HCT116 (cell line): ENCODE data around the gene GPR146. TPM values are rescaled to one million over a fixed set of nuclear protein-coding genes. Genes with fewer than 3 reads are reported as not detected.

ENCODE experiments used
- ATAC-seq: fragments of 200-7000 bp; cut with Tn5 transposase; 2 replicates; pipeline ENCODE4 v1.9.1; 2020; ENCODE audit warnings: mild to moderate bottlenecking, moderate library complexity
- BruUV-seq: library from RNA; stranded (reverse); fragments of 400-500 nt; replicated peaks from 2 replicates; lab custom pipeline; 2021; lab: Mats Ljungman, UMichigan
- CTCF ChIA-PET: fragments of 300-600 bp; sonication (Branson Sonifier 250); formaldehyde crosslinking; loops from one replicate; lab custom pipeline; 2021; ENCODE audit warnings: antibody characterized with exemption; lab: Charles Lee
- POLR2A ChIA-PET: fragments of 300-600, 350-600 bp; sonication (Branson Sonifier 250); formaldehyde crosslinking; loops from one replicate; lab custom pipeline; 2021; ENCODE audit warnings: antibody characterized with exemption; lab: Charles Lee
- RAD21 ChIA-PET, 2 experiments: fragments of 300-600 bp; sonication (Branson Sonifier 250); formaldehyde crosslinking; loops; one replicate each; lab custom pipeline; 2023; ENCODE audit warnings: low total read pairs in 2 of 2; ENCODE audit not compliant: uncharacterized antibody in 2 of 2, unreplicated experiment in 2 of 2, low non-redundant PET in 1 of 2; lab: Charles Lee
- DNase-seq: peaks from one replicate; pipeline ENCODE4 v3.0.0-alpha.2; 2010; ENCODE audit warnings: low read depth, low spot score
- H2AFZ ChIP-seq: fragments of 200-600 bp; shearing (Covaris generic), sonication (generic); 2 replicates; pipeline ENCODE4 v1.6.1; 2017; ENCODE audit warnings: low read depth, mixed run types, mixed read lengths, antibody characterized with exemption, low read length; ENCODE audit not compliant: poor library complexity, severe bottlenecking
- H3K27ac ChIP-seq: 2 replicates; pipeline ENCODE4 v1.5.1; 2012; ENCODE audit warnings: low read depth, low read length
- H3K27me3 ChIP-seq: fragments of 200-600 bp; sonication (generic); 2 replicates; pipeline ENCODE4 v1.6.1; 2016; ENCODE audit warnings: mixed run types, low read length, mixed read lengths; ENCODE audit not compliant: insufficient read depth
- H3K36me3 ChIP-seq, 2 experiments: fragments of 200-500 bp in 1 of 2; fragments of 200-600 bp in 1 of 2; sonication (Bioruptor generic) in 1 of 2; sonication (generic) in 1 of 2; 2 replicates each; pipeline versions ENCODE4 v1.5.1 to v1.6.1; 2014 to 2016; ENCODE audit warnings: low read length in 2 of 2, inconsistent platforms in 1 of 2, mixed read lengths in 1 of 2, mixed run types in 1 of 2; ENCODE audit not compliant: insufficient read depth in 2 of 2, control insufficient read depth in 1 of 2
- H3K4me1 ChIP-seq, 2 experiments: fragments of 200-600 bp in 1 of 2; sonication (generic) in 1 of 2; 2 replicates each; pipeline versions ENCODE4 v1.5.1 to v1.6.1; 2012 to 2017; ENCODE audit warnings: low read length in 2 of 2, inconsistent platforms in 1 of 2, mild to moderate bottlenecking in 1 of 2, mixed read lengths in 1 of 2, mixed run types in 1 of 2, moderate library complexity in 1 of 2; ENCODE audit not compliant: insufficient read depth in 2 of 2, control insufficient read depth in 1 of 2
- H3K4me2 ChIP-seq: fragments of 200-600 bp; sonication (generic); 2 replicates; pipeline ENCODE4 v1.6.1; 2017; ENCODE audit warnings: mixed run types, low read length, mixed read lengths
- H3K4me3 ChIP-seq, 2 experiments: fragments of 200-600 bp in 1 of 2; sonication (generic) in 1 of 2; replicated peaks in 1 of 2; 2 replicates each; pipeline ENCODE4 v1.5.1; 2011 to 2016; ENCODE audit warnings: low read length in 2 of 2, control low read depth in 1 of 2, low read depth in 1 of 2, mild to moderate bottlenecking in 1 of 2, mixed read lengths in 1 of 2, mixed run types in 1 of 2
- H3K79me2 ChIP-seq: fragments of 200-600 bp; sonication (generic); 2 replicates; pipeline ENCODE4 v1.6.1; 2017; ENCODE audit warnings: mild to moderate bottlenecking, mixed run types, low read length, moderate library complexity, mixed read lengths; ENCODE audit not compliant: insufficient read depth
- H3K9ac ChIP-seq: fragments of 200-600 bp; sonication (generic); 2 replicates; pipeline ENCODE4 v1.6.1; 2016; ENCODE audit warnings: low read length, mixed read lengths
- H3K9me2 ChIP-seq: fragments of 200-600 bp; sonication (generic), shearing (Covaris generic); 2 replicates; pipeline ENCODE4 v1.6.1; 2017; ENCODE audit warnings: mixed run types, mild to moderate bottlenecking, moderate library complexity; ENCODE audit not compliant: insufficient read depth
- H3K9me3 ChIP-seq, 2 experiments: fragments of 200-500 bp in 1 of 2; fragments of 200-600 bp in 1 of 2; sonication (Bioruptor generic) in 1 of 2; sonication (generic) in 1 of 2; 2 replicates each; pipeline ENCODE4 v1.6.1; 2014 to 2017; ENCODE audit warnings: low read length in 2 of 2, mixed read lengths in 2 of 2, inconsistent platforms in 1 of 2, low read depth in 1 of 2, mild to moderate bottlenecking in 1 of 2, mixed run types in 1 of 2, moderate library complexity in 1 of 2; ENCODE audit not compliant: control insufficient read depth in 1 of 2, insufficient read depth in 1 of 2
- H4K20me1 ChIP-seq: fragments of 200-600 bp; sonication (generic), shearing (Covaris generic); 2 replicates; pipeline ENCODE4 v1.6.1; 2017; ENCODE audit warnings: mixed run types, mild to moderate bottlenecking, moderate library complexity; ENCODE audit not compliant: insufficient read depth
- ATF3 ChIP-seq: IDR thresholded peaks from 2 replicates; pipeline ENCODE4 v1.6.1; 2012
- CBX3 ChIP-seq: IDR thresholded peaks from 2 replicates; pipeline ENCODE4 v1.6.1; 2012; ENCODE audit warnings: low read depth
- CTCF ChIP-seq, 3 experiments: fragments of 200-600 bp in 1 of 3; sonication (generic) in 1 of 3; IDR thresholded peaks in 2 of 3; conservative IDR thresholded peaks in 1 of 3; 2 replicates each; pipeline ENCODE4 v1.5.1; 2012 to 2017; ENCODE audit warnings: low read depth in 2 of 3, low read length in 2 of 3, antibody characterized with exemption in 1 of 3, borderline replicate concordance in 1 of 3, control low read depth in 1 of 3, mild to moderate bottlenecking in 1 of 3, mixed read lengths in 1 of 3, mixed run types in 1 of 3, moderate library complexity in 1 of 3; ENCODE audit not compliant: insufficient read depth in 1 of 3
- ELF1 ChIP-seq: IDR thresholded peaks from 2 replicates; pipeline ENCODE4 v1.6.1; 2012; ENCODE audit warnings: low read depth, borderline replicate concordance
- EZH2 ChIP-seq: fragments of 200-600 bp; sonication (generic); IDR thresholded peaks from 2 replicates; pipeline ENCODE4 v1.6.1; 2017; ENCODE audit warnings: antibody characterized with exemption, mixed run types
- FOSL1 ChIP-seq: IDR thresholded peaks from 2 replicates; pipeline ENCODE4 v1.6.1; 2012; ENCODE audit warnings: low read depth
- POLR2A ChIP-seq: IDR thresholded peaks from 2 replicates; pipeline ENCODE4 v1.7.0; 2011; ENCODE audit warnings: borderline replicate concordance; ENCODE audit not compliant: insufficient read depth, insufficient read length; ENCODE audit errors: extremely low read depth
- POLR2AphosphoS5 ChIP-seq: IDR thresholded peaks from 2 replicates; pipeline ENCODE4 v1.6.1; 2011; ENCODE audit warnings: mild to moderate bottlenecking, low read depth, low read length, moderate library complexity
- REST ChIP-seq: IDR thresholded peaks from 2 replicates; pipeline ENCODE4 v1.6.1; 2012; ENCODE audit warnings: low read depth
- SIN3A ChIP-seq: IDR thresholded peaks from 2 replicates; pipeline ENCODE4 v1.6.1; 2012; ENCODE audit warnings: low read depth
- SP1 ChIP-seq: IDR thresholded peaks from 2 replicates; pipeline ENCODE4 v1.6.1; 2012; ENCODE audit warnings: low read depth
- SRF ChIP-seq: IDR thresholded peaks from 2 replicates; pipeline ENCODE4 v1.6.1; 2012; ENCODE audit warnings: low read depth
- TCF7L2 ChIP-seq: IDR thresholded peaks from 2 replicates; pipeline ENCODE4 v1.7.0; 2011; ENCODE audit warnings: borderline replicate concordance, inconsistent platforms; ENCODE audit not compliant: insufficient read depth, insufficient read length; ENCODE audit errors: extremely low read depth
- YY1 ChIP-seq: IDR thresholded peaks from 2 replicates; pipeline ENCODE4 v1.6.1; 2011; ENCODE audit warnings: low read length, low read depth, moderate library complexity, mild to moderate bottlenecking; ENCODE audit not compliant: insufficient replicate concordance; ENCODE audit errors: extremely low read depth
- ZBTB33 ChIP-seq: IDR thresholded peaks from 2 replicates; pipeline ENCODE4 v1.6.1; 2011; ENCODE audit warnings: mild to moderate bottlenecking, low read length, moderate library complexity; ENCODE audit not compliant: insufficient replicate concordance; ENCODE audit errors: extremely low read depth
- ZFX ChIP-seq: fragments of 450-650 bp; IDR thresholded peaks from 2 replicates; pipeline ENCODE4 v1.6.1; 2017
- ZNF274 ChIP-seq: fragments of 200-500 bp; sonication (Bioruptor generic); IDR thresholded peaks from 2 replicates; pipeline ENCODE4 v1.6.1; 2014; ENCODE audit warnings: mild to moderate bottlenecking, low read depth, low read length, inconsistent platforms
- intact Hi-C: fragments of 100-400 bp; cut with micrococcal nuclease; formaldehyde crosslinking; loops from 2 replicates; pipeline ENCODE4 v1.10.0; 2022
- total RNA-seq: library from RNA; stranded (reverse); gene quantifications from one replicate; pipeline ENCODE4 v1.2.1, GENCODE V29; 2021; ENCODE audit not compliant: unreplicated experiment

The GPR146 gene
- total RNA-seq, 1 experiment from 2014 or later: 2.4 TPM

GRCh38 chr7:1085266-1085665, 40.9 kb downstream of the GPR146 start:
- H2AFZ ChIP-seq: no peak overlapping the region
- ChIA-PET CTCF (interaction anchor here (1.1 to 1.6 kb wide), 2 partner anchors 19 to 98 kb away, joined by 4 to 6 read pairs; no protein-coding TSS in a partner anchor), RAD21 (no interaction called here), POLR2A (no interaction called here)
- no peak for TF ChIP-seq CBX3
- no peak for TF ChIP-seq POLR2A
- no peak for TF ChIP-seq TCF7L2
- no peak for TF ChIP-seq EZH2
- TF ChIP-seq POLR2AphosphoS5: no peak
- no peak for TF ChIP-seq ZBTB33
- TF ChIP-seq SP1: no peak
- no peak for TF ChIP-seq ZNF274
- no peak for TF ChIP-seq ELF1
- no peak for TF ChIP-seq YY1
- no peak for TF ChIP-seq REST
- no peak for TF ChIP-seq ZFX
- no peak for TF ChIP-seq SIN3A
- no peak for TF ChIP-seq ATF3
- no peak for TF ChIP-seq FOSL1
- no peak for TF ChIP-seq SRF
- TF ChIP-seq CTCF (IDR thresholded peaks at IDR 0.05 in 2 of 3, conservative IDR thresholded peaks at IDR 0.05 in 1 of 3; ENCODE audit: borderline replicate concordance in 1 of 3, insufficient read depth in 1 of 3, low read depth in 2 of 3, low read length in 2 of 3): no peak
- H3K79me2 ChIP-seq: peaks cover 16% of the 10 kb centered on the region
- no peaks in the 10 kb centered on the region for H3K9me3 ChIP-seq
- no peaks in the 10 kb centered on the region for H3K27me3 ChIP-seq
- ATAC-seq (no peak), DNase-seq (no peak)
- peaks cover 26 to 33% of the 10 kb centered on the region in 2 experiments for H3K4me1 ChIP-seq
- H3K4me2 ChIP-seq: no peak overlapping the region
- no peaks in the 10 kb centered on the region for H3K36me3 ChIP-seq
- no peak overlapping the region for H3K4me3 ChIP-seq
- H3K9ac ChIP-seq: no peak overlapping the region
- H3K27ac ChIP-seq: no peak overlapping the region
- no peaks in the 10 kb centered on the region; the same call in 1 of the 2 replicates for H4K20me1 ChIP-seq
- no peaks in the 10 kb centered on the region for H3K9me2 ChIP-seq
- no TSS peak for BruUV-seq
- intact Hi-C loops: loop anchor here (5.0 kb wide), 1 partner anchor 52 kb away; a partner anchor contains a TSS
